ENCODE data around the gene DAP3.

DNA sequence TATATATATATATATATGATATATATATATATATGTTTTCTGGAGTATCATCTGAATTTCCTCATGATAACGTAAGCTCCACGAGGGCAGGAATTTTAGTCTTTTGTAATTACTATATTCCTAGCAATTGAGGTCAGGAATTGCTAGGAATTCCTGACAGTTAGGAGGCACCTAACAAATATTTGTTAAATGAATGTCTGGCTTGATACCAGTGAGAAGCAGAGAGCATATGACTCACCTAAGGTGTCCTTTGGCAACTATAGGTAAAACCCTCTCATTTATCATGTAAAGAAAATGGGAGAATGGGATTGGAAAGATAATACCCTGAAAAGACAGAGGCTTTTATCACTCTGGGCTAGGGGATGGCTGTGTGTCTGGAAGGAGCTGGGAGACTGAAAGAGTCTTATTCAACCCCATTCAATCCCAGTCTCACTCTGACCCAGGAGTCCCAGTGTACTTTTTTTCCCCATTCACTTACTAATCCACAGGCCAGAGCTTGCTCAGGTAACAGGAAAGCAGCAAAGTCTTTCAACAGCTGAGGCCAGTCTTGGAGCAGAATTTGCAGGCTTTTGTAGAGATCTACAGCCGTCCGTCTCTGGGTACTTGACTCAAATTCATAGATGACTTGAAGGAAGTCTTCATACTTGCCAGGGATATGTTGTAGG lies 71.2 kb downstream of the DAP3 start:
- TF ChIP-seq, protein P1, sequence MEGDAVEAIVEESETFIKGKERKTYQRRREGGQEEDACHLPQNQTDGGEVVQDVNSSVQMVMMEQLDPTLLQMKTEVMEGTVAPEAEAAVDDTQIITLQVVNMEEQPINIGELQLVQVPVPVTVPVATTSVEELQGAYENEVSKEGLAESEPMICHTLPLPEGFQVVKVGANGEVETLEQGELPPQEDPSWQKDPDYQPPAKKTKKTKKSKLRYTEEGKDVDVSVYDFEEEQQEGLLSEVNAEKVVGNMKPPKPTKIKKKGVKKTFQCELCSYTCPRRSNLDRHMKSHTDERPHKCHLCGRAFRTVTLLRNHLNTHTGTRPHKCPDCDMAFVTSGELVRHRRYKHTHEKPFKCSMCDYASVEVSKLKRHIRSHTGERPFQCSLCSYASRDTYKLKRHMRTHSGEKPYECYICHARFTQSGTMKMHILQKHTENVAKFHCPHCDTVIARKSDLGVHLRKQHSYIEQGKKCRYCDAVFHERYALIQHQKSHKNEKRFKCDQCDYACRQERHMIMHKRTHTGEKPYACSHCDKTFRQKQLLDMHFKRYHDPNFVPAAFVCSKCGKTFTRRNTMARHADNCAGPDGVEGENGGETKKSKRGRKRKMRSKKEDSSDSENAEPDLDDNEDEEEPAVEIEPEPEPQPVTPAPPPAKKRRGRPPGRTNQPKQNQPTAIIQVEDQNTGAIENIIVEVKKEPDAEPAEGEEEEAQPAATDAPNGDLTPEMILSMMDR (IDR thresholded peaks at IDR 0.05) = no peak
- TF ChIP-seq SIN3A (IDR thresholded peaks at IDR 0.05; ENCODE audit: borderline replicate concordance, insufficient read depth, low read depth, low read length) (no peak), TCF7L2 (IDR thresholded peaks at IDR 0.05; ENCODE audit: low read depth, low read length) (no peak), POLR2AphosphoS5 (IDR thresholded peaks at IDR 0.05; ENCODE audit: low read depth, low read length) (no peak)
